Activated CD4-positive, alpha-beta T cell treated with anti-CD3 and anti-CD28 coated beads, Interleukin-2, amount 50 U/mL, for 1 hour (primary cell): ENCODE measurements around the gene FCER2.
"Not testable (repeated sequence)": the region's sequence is repeated elsewhere in the genome, so short reads cannot be mapped to it uniquely, and the experiment has no call there.

Experiments used
- DNase-seq: peaks from one replicate; pipeline ENCODE4 v3.0.0-alpha.2; 2020

FCER2 gene, protein sequence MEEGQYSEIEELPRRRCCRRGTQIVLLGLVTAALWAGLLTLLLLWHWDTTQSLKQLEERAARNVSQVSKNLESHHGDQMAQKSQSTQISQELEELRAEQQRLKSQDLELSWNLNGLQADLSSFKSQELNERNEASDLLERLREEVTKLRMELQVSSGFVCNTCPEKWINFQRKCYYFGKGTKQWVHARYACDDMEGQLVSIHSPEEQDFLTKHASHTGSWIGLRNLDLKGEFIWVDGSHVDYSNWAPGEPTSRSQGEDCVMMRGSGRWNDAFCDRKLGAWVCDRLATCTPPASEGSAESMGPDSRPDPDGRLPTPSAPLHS

DNA sequence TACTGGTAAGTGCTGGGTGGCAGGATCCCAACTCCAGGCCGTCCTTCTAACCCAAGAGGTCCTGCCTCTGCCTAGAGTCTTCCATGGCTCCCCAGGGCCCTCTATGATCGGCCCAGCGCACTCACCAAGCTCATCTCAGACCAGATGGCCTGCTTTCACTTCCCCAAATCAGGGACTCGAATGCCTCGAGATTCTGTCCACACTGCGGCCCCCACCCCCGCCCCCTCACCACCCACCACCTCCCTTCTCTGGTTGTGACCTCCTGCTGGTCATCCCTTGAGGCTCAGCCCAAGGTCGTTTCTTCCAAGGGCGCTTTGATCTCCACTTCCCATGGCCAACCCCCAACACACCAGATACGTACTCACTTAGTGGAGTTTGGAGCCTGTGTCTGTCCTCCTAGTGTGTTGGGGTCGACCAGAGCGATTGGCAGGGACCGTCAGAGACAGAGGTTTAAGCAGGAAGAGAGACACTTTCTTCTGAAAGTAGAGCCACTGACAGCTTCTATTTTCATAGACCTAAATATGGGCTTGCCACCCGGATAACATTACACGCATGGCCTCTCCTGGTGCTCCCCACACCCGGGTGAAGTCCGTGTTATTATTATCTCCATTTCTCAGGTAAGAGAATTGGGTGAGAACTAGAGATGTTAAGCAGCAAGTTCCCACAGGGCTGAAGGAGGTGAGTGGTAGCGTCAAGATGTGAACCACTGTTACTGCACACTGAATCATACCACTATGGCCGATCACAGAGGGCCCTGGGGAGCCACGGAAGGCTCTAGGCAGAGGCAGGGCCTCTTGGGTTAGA is at the start of gene FCER2:
FCER2 (minus strand) TSS at position 478 of the 804 bp plus-strand sequence. CDS start 2,371 bp downstream, outside the sequence.
- DNase-seq, result no peak

DNA sequence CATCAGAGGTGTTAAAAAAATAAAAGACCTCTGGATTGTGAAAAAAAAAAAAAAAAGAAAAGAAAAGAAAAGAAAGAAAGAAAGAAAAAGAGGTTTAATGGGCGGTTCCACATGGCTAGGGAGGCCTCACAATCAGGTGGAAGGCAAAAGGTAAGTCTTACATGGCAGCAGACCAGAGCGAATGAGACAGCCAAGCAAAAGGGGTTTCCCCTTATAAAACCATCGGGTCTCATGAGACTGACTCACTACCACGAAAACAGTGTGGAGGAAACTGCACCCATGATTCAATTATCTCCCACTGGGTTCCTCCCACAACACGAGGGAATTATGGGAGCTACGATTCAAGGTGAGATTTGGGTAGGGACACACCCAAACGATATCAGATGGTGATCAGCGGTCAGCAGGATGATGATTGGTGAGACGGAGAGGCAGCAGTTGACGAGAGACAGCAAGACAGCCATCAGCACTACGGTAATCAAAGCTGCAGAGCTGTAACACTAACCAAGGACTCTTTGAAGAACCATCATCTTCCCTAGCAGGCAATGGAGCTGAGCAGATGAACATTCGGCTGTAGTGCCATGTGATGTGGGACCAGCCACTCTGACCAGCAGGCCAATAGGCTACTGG is 49.3 kb upstream of the FCER2 start:
- DNase-seq, result no peak

DNA sequence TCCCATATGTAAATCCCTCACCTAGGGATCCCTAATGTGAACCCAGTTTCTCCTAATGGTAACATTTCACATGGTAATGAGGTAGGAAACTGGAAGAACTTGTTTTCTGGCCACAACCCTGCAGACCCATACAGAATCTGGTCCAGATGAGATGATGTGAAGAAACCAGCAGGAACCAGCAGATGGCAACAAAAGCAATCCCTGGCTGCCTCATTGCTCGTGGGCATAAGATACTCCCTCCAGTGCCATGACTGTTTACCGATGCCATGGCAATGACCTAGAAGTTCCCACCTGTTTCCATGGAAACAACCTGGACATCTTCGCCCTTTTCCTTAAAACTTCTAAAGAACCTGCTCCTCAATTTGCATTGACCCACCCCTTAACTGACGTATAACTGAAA is 46.8 kb upstream of the FCER2 start:
- DNase-seq, result no peak

DNA sequence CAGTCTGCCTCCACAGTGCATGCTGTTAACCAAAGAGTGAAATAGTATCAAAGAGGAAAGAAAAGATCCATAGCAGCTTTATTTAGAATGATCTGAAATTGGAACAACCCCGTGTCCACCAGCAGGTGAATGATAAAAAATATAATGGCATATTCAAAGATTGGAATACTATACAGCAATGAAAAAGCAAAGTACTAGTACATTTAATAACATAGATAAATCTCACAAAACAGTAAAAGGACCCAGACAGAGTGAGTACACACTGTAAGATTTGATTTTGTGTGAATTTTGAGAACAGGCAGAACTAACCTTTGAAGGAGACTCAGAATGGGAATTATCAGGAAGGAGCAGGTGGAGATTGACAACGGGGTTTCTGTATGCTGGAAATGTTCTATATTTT is 46.2 kb upstream of the FCER2 start:
- no peak for DNase-seq

DNA sequence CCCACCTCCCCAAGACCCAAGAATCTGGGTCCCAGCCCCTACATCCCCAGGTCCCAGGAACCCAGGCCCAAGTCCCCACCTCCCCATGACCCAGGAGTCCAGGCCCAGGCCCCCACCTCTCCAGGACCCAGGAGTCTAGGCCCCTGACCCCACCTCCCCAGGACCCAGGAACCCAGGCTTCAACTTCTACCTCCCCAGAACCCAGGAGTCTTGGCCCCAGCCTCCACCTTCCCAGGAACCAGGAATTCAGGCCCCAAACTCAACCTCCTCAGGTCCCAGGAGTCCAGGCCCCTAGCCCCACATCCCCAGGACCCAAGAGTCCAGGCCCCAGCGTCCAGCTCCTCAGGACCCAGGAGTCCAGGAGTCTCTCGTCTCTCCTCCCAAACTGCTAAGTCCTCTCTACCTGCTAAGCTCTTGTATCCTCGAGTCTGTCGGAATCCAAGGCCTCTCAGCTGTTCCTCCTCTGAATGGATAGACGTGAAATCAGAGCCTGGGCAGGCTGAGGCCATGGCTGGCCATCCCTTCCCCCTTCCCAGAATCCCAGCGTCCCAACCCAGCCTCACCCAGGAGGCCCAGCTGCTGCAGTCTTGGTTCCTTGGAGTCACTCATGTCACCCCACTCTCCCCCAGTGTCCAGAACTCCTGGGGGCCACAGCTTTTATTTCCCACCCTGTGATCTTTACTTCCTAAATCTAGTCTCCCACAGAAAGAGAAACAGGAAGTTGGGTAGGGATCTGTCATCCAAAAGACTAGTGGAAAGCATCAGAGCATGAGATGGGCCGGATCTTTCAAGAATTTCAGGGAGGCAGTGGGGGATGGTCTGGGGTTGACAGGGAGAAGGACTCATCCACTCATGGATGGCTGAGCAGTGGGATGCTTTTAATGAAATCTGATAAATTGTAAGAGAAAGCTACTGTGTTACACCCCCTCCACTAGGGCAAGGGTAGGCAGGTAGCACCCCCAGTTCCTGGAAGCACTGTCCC is 45.3 kb upstream of the FCER2 start, which contains the start of gene CD209:
CD209 (minus strand) TSS at position 632 of the 982 bp plus-strand sequence; CDS start at position 609, 23 bp downstream.
- no peak for DNase-seq

DNA sequence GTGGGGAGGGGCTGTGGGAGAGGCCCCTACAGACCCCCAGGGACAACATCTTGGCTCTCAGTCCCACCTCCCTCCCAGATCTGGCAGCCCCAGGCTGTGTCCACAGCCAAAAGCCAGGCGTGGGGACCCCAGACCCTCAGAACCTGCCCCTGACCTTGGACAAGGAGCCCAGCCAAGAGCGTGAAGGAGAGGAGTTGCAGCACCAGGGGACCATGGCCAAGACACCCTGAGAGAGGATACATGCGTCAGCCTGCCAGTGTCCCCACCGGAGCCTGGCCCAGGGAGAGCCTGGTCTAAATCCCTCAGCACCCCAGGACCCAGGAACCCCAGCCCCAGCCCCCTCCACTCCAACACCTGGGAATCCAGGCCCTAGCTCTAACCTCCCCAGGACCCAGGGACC is 44.4 kb upstream of the FCER2 start:
- DNase-seq, result not testable (repeated sequence)

DNA sequence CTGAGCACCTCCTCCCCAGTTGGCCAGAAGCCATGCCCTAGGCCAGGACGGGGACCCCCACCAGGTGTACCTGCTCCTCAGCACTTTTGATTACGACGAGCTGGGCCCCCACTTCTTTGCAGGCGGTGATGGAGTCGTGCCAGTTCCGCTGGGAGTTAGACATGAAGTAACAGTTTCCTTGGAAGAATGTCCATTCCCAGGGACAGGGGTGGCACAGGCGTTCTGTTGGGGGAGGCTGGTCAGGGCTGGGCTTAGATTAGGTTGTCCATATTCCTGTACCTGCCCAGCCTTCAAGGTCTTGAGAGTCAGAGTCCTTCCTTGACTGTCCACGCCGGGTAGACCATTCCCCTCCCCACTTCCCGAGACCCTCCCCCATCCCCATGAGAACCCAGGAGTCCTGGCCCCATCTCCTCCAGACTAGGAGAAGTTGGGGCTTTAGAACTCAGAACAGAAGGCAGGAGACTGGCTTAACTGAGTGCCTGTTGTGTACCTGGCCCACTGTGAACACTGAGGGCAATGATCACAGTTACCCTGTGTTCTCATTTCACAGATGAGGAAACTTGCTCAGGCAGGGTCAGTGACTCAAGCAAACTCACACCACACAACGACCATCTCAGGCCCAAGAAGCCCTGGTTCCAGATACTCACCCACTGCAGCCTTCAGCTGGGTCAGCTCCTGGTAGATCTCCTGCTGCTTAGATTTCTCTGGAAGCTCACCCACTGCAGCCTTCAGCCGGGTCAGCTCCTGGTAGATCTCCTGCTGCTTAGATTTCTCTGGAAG is 43.1 kb upstream of the FCER2 start:
- DNase-seq, result no peak

DNA sequence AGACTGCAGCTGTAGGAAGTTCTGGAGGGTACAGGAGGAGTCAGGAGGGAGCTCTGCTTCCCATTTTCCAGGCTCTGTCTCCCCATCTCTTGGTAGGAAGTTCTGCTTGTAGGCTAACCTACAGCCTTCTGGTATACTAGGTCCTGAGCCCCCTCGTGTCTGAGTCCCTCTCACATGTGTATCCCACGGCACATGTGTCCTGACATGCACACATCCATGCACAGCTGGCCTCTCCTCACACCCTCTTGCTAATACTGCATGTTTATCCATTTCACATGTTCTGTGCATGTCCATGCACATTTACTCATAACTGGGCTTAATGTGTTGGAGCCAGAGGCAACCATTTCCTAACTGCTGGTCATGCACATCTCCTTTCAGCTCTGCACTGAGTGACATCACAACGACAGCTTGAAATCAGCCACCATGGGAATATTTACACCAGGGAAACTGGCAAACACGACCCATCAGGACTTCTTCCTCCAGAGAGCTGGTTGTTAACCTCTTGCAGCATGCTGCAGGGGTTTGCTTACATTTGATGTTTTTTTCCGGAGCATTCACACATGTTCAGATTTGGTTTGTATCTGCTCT is 42.4 kb upstream of the FCER2 start:
- no peak for DNase-seq

DNA sequence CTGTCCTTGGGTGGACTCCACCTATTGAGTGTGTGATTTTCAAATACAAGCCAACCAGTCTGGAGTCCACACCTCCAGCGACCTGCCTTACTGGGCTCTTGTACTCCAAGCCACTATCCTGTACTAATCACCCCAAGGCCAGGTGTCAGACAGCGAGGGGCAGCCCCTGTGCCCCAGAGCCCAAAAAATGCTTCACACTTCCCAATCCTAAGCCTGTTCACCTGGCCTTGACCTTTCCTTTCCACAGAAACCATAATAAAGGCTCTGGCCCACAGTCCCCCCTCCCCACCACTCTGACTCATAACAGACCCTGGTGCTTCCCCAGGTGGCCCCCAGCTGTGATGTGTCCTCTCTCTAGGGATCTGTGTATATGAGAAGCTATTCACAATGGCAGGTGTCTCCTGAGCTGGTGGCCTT is 41.5 kb upstream of the FCER2 start:
- DNase-seq, result no peak

DNA sequence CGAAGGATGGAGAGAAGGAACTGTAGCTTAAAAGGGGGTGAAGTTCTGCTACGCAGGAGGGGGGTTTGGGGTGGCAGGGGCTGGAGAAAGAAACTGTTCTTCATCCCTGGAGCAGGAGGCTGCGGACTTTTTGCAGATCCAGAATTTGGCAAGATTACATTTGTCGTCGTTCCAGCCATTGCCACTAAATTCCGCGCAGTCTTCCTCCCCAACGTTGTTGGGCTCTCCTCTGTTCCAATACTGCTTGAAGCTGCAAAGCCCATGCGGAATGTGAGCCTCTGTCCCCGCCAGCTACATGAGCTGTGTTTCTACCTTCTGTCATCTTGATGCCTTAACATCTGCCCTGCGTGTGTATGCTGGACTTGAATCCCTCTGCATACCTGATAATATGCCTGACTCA is 41.1 kb upstream of the FCER2 start:
- no peak for DNase-seq

DNA sequence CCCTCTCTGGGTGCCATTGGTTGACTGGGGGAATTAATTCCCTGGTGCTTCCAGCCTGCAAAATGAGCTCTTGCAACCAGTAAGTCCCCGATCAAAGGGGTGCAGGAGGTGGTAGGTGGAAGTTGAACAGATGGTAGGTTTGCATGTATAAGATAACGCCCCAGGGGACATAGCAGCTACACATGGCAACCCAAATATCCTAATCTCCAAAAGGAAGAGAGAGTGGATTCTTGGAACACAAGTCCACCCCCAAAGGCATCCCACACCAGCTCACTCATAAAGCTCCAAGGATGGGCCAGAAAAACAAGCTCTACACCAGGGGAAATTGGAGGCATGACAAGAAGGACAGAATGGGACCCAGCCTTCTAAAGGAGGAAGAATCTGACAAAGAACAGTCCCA is 40.6 kb upstream of the FCER2 start:
- DNase-seq, result no peak

DNA sequence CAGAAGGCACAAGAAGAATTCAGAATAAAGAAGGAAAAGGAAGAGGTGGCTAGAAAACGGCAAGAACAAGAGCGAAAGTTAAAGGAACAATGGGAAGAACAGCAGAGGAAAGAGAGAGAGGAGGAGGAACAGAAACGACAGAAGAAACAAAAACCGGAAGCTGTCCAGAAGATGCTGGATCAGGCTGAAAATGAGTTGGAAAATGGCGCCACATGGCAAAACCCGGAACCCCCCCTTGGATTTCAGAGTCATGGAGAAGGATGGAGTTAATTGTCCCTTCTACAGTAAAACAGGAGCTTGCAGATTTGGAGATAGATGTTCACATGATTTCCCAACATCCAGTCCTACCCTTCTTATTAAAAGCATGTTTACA is 38.7 kb upstream of the FCER2 start:
- DNase-seq, result no peak

DNA sequence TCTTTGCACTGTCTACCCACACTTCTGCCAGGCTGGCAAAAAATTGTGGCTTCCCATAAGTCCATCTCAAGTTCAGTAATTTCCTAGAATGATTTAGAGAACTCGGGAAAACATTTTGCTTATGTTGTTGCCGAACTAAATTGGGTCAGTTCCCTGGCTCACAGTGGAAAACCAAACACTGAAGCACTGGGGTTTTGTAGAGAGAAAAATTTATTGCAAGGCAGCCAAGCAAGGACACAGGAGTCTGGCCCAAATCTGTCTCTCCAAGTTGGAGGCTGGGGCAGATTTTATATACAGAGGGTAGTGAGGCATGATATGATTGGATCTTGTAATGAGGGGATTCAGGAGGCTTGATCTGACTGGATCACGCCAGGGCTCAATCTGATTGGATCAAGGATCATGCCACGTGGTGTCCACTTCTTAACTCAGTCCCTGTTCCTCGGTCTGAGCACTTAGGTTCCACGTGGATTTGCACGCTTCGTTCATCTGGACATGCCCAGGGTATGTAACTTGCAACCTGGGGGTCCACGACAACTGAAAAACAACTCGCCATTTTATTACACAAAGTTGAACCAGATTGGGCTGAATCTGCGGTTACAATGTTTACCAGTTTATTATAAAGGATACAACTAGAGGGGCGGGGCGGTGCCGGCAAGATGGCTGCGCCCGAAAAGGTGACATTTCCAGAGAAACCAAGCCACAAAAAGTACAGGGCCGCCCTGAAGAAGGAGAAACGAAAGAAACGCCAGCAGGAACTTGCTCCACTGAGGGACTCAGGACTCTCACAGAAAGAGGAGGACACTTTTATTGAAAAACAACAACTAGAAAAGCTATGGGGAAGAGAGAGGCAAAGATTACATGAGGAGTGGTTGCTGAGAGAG is 38.1 kb upstream of the FCER2 start:
- no peak for DNase-seq

DNA sequence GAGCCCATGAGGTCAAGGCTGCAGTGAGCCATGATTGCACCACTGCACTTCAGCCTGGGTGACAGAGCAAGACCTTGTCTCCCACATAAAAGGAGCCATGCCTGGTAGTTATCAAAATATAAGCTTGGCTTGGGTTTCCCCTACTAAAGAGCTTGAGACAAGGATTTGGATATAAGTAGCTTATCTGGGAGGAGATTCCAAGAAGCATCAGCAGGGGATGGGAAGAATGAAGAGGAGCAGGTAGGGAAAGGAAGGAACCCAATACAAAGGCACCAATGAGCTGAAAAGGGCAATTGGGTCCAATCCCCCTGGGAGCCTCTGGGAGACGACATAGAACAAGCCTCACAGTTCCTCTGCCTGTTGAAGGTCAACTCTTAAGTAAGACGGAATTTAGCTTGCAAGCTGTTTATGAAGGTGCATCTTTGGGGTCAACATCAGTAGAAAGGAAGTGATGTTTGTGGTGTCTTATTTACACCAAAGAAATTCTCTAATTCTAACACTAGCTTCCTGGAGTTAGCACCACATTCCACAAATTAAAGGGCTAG is 37.4 kb upstream of the FCER2 start:
- no peak for DNase-seq

DNA sequence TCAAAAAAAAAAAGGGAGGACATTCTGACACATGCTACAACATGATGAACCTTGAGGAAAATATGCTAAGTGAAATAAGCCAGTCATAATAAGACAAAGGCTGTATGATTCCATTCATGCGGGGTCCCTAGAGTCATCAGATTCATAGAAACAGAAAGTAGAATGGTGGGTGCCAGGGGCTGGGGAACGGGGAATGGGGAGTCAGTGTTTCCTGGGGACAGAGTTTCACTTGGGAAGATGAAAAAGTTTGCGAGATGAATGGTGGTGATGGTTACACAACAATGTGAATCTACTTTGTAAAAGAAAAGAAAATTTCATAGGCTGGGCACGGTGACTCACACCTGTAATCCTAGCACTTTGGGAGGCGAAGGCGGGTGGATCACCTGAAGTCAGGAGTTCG is 36.1 kb upstream of the FCER2 start:
- no peak for DNase-seq

DNA sequence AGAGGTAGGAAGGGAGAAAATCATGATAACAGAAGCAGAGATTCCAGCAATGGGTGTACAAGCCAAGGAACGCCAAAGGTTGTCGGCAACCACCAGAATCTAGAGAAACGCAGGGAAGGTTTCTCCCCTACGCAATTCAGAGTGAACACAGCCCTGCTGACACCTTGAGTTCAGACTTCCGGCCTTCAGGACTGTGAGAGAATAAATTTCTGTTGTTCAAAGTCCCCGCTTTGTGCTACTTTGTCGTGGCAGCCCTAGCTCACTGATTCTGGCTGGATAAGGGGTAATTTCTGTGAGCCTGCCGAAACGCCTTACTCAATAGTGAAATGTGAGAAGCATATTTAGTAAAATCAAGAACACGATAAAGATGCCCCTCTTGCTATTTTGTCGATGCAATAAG is 35.3 kb upstream of the FCER2 start:
- no peak for DNase-seq

DNA sequence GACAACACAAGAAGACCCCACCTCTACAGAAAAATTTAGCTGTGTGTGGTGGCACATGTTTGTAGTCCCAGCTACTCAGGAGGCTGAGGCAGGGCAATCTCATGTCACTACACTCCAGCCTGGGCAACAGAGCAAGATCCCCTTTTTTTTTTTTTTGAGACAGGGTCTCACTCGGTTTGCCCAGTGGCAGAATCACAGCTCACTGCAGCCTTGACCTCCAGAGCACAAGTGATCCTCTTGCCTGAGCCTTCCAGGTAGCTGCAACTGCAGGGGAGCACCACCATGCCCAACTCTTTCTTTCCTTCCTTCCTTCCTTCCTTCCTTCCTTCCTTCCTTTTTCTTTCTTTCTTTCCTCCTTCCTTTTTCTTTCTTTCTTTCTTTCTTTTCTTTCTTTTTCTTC is 34.2 kb upstream of the FCER2 start:
- no peak for DNase-seq

DNA sequence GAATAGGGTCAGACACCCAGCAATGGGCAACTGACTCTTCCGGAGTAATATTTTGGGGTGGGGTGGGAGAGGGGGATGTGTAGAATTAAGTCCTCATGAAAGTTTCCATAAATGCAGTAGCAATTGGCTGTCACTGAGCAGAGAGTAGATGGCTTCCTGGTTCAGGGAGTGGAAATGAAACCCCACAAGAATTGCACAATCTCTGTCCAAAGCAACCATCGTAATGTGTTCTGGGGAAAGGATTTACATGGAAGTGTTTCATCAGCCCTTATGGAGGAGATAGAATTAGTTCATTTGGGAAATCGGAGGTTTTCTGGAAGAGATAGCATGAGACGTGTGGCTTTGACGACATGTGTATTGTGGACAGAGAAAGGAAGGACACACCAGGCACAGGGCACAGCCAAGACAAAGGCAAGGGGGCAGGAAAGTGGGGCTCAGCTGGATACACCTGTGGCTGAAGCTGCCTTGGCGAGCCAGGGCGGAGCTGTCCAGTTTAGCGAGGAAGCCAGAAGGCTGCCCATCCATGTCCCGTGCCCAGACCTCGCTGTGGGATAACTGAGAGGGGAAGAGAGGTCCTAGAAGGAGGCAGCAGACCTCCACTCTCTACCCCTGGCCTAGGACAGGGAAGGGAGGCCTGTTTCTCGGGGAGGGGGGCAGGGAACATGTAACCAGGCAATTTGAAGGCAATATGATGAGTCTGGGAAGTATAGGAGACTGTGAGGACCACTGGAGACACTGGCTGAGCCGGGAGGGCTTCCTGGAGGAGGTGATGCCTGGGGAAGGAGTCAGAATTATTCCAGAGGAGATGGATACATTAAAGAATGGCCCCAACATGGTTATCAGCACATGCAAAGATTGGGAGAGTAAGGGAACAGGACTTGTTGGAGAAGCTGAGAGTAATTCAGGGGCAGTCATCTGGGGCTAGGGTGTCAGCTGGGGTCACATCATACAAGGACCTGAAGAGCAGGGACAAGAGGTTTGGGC is 32.6 kb upstream of the FCER2 start:
- no peak for DNase-seq

DNA sequence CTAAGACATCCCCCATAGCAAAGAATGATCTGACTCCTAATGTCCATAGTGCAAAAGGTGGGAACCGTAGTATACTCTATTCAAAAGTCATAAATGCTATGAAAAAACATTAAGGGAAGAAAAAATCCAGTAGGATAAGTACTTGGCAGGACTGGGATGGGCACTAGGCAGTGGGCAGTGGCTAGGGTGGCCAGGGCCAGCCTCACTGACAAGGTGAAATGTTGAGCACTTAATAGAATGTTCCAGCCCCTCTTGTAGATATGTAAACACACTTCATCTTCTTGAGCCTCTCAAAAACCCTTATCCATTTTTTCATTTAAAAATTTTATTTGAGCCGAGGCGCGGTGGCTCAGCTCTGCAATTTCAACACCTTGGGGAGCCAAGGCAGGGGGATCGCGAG is 31.4 kb upstream of the FCER2 start:
- no peak for DNase-seq
